Lower leg skin (tissue), 3 donors: Measurements from ENCODE around the gene PSTK.

Experiments
- CTCF ChIP-seq, 3 donors: fragments of 450-650 bp; IDR thresholded peaks; one replicate each; pipeline ENCODE4 v1.5.1; 2016; ENCODE audit warnings: antibody characterized with exemption in 3 of 3, mild to moderate bottlenecking in 3 of 3, moderate library complexity in 2 of 3
- POLR2A ChIP-seq, 2 donors: fragments of 450-650 bp; IDR thresholded peaks; one replicate each; pipeline ENCODE4 v1.6.1; 2016 to 2017; ENCODE audit warnings: antibody characterized with exemption in 2 of 2, mild to moderate bottlenecking in 1 of 2, moderate library complexity in 1 of 2

DNA sequence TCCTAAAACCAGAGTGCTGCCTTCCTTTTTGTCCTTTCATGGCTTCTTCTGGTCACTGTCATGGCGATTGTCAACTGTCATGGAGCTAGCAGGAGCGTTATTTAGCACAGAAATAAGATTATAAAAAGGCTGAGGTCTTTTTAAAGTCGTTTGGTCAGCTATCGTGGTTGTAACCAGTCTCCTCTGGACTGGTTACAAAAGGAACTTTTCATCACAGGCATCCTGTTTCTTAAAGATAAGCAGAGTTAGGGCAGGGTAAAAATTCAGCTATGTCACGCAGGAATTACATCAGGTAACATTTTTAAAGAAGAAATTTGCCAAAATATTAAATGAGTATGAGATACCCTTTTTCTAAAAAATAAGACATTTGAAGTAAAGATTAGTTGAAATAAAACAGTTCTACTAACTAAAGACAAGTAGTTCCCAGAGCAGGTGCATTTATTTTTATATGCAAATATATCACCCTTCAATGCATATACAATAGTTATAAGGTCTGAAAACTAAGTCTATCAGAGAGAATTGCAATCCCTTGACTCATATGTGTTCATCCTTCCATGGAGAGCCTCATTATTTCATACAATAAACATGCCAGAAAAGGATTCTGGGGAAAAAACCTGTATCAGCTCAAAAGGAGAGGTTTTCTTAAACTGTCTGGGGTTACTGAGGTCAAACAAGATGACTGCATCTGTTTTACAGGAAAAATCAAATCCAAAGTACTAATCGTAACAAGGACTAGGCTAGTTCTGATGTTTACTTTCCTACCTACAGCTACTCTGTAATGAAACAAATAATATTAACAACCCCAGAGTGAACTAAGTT is 48.9 kb upstream of the PSTK start:
- TF ChIP-seq CTCF (IDR thresholded peaks at IDR 0.05) (no peak), POLR2A (IDR thresholded peaks at IDR 0.05) (no peak)
